Amygdala (tissue), 56 donors: ENCODE data around the gene PDZK1IP1.
"Not testable (repeated sequence)": the region's sequence is repeated elsewhere in the genome, so short reads cannot be mapped to it uniquely, and the experiment has no call there.

Source experiments
- DNase-seq, 56 donors: peaks; one replicate each; lab custom pipeline; 2025; lab: John Stamatoyannopoulos, UW

Gene PDZK1IP1

DNA sequence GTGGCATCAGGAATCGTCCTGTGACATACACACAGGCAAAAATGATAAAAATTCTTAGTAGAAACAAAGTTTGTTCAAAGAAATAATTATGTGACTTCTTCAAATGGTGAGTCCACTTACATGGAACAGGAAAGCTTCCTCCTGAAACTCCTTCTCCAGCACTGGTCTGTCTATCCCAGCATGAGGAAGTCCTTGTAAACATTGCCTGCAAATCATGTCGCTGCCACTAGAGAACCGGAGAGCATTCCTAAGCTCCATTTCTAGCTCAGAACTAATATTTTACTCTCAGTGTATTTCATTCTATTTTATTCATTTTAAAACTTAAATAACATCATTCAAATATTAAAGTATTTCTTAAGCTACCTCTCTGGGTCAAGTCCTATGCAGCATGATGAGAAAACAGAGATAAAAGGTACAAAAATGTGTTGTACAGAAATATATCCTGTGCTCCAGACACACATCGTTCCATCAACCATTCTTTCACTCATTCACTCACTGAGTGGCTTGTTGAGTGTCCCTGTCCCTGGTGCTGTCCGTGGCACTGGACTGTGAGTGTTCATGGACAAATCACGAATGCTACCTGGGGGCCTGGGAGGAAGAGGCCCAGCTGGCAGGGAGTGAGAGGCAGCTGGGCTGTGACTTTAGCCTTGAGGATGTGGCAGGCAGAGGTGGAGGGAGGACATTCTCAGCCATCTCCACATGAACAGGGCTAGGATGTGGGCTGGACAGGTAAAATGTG is 42.6 kb downstream of the PDZK1IP1 start:
- DNase-seq, result no peak

DNA sequence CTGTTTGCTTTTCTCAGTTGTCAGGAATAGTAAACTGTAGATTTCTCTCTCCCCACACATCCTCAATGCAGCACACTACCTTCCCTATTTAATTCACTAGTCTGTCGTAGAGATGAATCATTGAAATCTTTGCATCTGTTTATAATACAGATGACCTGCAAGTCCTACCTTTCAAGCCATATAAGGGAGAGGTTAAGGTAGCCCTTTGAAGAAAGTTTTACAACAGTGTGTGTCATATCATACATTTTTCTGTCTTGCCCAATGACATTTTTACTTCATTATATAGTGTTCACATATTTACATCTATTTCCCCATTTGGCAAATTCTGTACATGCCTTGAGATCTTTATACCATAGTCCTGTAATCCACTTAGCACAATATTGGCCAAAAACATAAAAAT is 43.3 kb downstream of the PDZK1IP1 start:
- not testable (repeated sequence) for DNase-seq

DNA sequence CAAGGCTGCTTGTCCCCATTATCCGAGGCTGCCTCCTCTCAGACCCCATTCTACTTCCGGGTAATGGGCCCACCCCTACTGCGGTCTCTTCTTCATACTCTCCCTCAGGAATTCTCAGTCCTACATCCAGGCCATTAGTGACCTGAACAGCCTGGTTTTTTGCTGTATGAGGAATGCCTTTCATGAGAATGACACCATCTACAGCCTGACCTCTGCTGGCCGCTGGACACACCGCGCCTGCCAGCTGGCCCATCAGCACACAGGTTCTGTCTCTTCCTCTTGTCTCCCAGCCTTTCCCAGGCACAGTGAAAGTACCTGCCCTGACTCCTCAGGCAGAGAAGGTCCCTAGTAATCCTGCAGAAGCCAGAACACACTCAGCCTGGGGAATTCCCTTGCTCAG is 46.2 kb downstream of the PDZK1IP1 start:
- not testable (repeated sequence) for DNase-seq

DNA sequence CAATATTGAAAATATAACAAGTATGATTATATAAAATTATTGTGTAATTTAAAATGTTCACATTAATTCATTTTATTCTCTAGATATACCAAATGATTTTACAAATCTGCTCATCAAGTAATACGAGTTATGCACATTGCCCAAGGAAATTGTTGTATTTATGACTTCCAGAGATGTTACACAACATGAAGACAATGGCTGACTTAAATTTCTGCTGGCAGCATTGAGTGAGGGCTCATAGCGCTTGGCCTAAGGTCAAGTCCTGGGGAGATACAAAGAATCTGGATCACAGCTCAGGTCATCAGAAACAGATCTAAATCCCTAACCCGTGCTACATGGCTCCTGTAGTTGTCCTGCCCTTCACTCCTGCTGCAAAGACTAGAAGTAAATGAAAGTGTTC is 49.5 kb downstream of the PDZK1IP1 start:
- DNase-seq, result not testable (repeated sequence)

DNA sequence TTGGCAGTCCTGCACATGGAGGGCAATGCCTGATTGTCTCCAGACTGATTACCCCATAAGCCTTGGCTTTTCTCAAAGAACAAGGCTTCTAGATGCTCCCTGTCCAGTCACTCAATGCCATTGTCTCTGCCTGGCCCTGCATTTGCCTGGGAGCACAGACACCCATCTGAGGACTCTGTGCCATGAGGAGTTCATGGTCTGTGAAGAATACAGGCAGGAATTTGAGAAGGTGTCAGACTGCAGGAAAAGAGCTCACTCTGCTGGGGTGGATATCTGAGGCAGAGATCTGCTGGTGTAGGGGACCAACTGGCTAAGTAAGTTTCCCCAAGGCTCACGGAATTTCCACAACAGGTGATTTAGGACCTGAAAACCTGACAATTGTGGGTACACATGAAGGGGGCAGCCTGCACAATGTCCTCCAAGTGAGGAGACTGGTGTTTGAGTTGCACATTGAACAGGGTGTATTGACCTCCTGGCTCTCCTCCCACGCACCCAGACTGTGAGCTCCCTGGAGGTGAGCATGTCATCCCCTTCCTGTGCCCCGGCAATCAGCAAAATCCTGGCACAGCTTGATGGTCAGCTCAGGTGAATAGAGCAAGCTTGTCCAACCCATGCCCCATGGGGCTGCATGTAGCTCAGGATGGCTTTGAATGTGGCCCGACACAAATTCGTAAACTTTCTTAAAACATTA is 51.8 kb downstream of the PDZK1IP1 start:
- DNase-seq, result no peak

DNA sequence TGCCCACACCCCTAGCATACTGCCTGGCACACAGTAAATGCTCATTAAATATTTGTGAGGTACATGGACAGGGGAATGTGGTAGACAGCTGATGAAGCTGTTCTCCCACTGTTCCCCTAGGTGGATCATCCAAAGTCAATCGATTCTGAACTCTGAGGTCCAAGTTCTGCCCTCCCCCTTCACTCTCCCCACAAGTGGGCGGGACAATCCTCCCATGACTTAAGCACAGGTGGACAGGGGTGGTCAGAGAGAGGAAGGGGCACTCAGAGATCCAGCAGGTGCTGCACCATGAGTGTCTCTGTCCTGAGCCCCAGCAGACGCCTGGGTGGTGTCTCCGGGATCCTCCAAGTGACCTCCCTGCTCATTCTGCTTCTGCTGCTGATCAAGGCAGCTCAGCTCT is 52.6 kb downstream of the PDZK1IP1 start, which contains the start of gene CYP4A22:
CYP4A22 (plus strand) TSS at position 244 of the 400 bp plus-strand sequence; CDS start at position 289, 45 bp downstream.
- no peak for DNase-seq
